HL-60 (cell line): ENCODE measurements around the gene RDH5.

Experiments
- DNase-seq, 2 experiments: peaks; one replicate each; pipeline ENCODE4 v3.0.0-alpha.2; 2010 to 2020; ENCODE audit warnings: low read depth in 1 of 2, low spot score in 1 of 2
- H3K27ac ChIP-seq: fragments of 250-450 bp; sonication (Bioruptor Pico); replicated peaks from 2 replicates; pipeline ENCODE4 v1.5.1; 2020; ENCODE audit warnings: mild to moderate bottlenecking, moderate library complexity
- H3K27me3 ChIP-seq: fragments of 250-450 bp; sonication (Bioruptor Pico); 2 replicates; pipeline ENCODE4 v1.5.1; 2021; ENCODE audit warnings: mild to moderate bottlenecking, moderate library complexity; ENCODE audit not compliant: insufficient read depth, poor library complexity, severe bottlenecking
- H3K4me3 ChIP-seq: replicated peaks from 2 replicates; pipeline ENCODE4 v1.5.1; 2011; ENCODE audit warnings: mild to moderate bottlenecking, control low read depth, low read length; ENCODE audit not compliant: insufficient read depth
- GABPA ChIP-seq: IDR thresholded peaks from 2 replicates; pipeline ENCODE4 v1.6.1; 2012; ENCODE audit warnings: low read depth
- POLR2AphosphoS5 ChIP-seq: IDR thresholded peaks from 2 replicates; pipeline ENCODE4 v1.6.1; 2012; ENCODE audit warnings: low read depth
- SPI1 ChIP-seq: IDR thresholded peaks from 2 replicates; pipeline ENCODE4 v1.6.1; 2012; ENCODE audit warnings: low read depth, mild to moderate bottlenecking, borderline replicate concordance
- TF ChIP-seq, protein P1 (sequence below): IDR thresholded peaks from one replicate; pipeline ENCODE4 v1.5.1; 2011; ENCODE audit warnings: low read length, control low read depth, inconsistent platforms; ENCODE audit not compliant: insufficient read depth
- TF ChIP-seq, protein P2 (sequence below): IDR thresholded peaks from 2 replicates; pipeline ENCODE4 v1.6.1; 2012; ENCODE audit warnings: low read depth; ENCODE audit not compliant: insufficient replicate concordance

Gene RDH5

DNA sequence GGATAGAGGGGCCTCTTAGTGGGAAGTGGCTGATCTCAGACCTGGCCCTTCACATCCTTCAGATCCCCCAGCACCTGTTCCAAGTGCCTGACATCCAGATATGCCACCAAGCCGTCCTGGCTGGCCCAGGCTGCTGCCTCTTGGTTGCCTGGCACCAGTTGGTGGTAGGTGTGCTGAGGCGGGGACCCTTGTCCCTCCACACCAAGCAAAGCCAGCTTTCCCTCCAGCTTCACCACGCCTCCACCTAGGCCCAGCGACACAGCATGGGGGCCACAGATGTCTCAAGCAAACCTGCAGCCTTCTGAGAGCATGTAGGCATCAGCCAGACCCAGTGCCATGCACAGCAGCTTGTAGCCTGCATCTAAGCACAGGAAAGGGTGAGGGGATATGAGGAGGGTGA is 12.1 kb downstream of the RDH5 start:
- Histone ChIP-seq H3K27ac (no peak overlapping the region), H3K27me3 (no peaks in the 10 kb centered on the region), H3K4me3 (no peak overlapping the region)
- DNase-seq: no peak
- TF ChIP-seq SPI1: no peak
- no peak for TF ChIP-seq GABPA

DNA sequence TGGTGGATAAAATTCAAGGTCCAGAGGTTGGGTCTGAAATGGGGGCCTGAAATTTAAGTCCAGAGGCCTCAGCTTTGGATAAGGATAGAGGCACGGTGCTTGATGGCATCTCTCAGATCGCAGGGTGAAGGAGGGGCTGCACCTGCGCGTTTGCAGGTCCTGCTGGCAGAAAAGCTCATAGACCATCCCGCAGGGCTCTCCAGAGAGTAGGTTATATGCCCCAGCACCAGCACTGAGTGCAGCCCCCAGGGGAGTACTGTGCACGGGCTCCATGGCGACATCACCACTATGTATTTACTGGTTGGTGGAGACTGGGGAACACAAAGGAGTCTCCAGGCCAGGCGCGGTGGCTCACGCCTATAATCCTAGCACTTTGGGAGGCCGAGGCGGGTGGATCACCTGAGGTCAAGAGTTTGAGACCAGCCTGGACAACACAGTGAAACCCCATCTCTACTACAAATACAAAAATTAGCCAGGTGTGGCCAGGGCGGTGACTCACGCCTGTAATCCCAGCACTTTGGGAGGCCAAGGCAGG is 12.9 kb downstream of the RDH5 start:
- Histone ChIP-seq H3K27ac (no peak overlapping the region), H3K4me3 (no peak overlapping the region), H3K27me3 (no peaks in the 10 kb centered on the region)
- DNase-seq: no peak
- TF ChIP-seq, protein P1, sequence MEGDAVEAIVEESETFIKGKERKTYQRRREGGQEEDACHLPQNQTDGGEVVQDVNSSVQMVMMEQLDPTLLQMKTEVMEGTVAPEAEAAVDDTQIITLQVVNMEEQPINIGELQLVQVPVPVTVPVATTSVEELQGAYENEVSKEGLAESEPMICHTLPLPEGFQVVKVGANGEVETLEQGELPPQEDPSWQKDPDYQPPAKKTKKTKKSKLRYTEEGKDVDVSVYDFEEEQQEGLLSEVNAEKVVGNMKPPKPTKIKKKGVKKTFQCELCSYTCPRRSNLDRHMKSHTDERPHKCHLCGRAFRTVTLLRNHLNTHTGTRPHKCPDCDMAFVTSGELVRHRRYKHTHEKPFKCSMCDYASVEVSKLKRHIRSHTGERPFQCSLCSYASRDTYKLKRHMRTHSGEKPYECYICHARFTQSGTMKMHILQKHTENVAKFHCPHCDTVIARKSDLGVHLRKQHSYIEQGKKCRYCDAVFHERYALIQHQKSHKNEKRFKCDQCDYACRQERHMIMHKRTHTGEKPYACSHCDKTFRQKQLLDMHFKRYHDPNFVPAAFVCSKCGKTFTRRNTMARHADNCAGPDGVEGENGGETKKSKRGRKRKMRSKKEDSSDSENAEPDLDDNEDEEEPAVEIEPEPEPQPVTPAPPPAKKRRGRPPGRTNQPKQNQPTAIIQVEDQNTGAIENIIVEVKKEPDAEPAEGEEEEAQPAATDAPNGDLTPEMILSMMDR: no peak
- no peak for TF ChIP-seq POLR2AphosphoS5
- no peak for TF ChIP-seq SPI1
- TF ChIP-seq, protein P2, sequence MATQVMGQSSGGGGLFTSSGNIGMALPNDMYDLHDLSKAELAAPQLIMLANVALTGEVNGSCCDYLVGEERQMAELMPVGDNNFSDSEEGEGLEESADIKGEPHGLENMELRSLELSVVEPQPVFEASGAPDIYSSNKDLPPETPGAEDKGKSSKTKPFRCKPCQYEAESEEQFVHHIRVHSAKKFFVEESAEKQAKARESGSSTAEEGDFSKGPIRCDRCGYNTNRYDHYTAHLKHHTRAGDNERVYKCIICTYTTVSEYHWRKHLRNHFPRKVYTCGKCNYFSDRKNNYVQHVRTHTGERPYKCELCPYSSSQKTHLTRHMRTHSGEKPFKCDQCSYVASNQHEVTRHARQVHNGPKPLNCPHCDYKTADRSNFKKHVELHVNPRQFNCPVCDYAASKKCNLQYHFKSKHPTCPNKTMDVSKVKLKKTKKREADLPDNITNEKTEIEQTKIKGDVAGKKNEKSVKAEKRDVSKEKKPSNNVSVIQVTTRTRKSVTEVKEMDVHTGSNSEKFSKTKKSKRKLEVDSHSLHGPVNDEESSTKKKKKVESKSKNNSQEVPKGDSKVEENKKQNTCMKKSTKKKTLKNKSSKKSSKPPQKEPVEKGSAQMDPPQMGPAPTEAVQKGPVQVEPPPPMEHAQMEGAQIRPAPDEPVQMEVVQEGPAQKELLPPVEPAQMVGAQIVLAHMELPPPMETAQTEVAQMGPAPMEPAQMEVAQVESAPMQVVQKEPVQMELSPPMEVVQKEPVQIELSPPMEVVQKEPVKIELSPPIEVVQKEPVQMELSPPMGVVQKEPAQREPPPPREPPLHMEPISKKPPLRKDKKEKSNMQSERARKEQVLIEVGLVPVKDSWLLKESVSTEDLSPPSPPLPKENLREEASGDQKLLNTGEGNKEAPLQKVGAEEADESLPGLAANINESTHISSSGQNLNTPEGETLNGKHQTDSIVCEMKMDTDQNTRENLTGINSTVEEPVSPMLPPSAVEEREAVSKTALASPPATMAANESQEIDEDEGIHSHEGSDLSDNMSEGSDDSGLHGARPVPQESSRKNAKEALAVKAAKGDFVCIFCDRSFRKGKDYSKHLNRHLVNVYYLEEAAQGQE: no peak
- TF ChIP-seq GABPA: no peak

DNA sequence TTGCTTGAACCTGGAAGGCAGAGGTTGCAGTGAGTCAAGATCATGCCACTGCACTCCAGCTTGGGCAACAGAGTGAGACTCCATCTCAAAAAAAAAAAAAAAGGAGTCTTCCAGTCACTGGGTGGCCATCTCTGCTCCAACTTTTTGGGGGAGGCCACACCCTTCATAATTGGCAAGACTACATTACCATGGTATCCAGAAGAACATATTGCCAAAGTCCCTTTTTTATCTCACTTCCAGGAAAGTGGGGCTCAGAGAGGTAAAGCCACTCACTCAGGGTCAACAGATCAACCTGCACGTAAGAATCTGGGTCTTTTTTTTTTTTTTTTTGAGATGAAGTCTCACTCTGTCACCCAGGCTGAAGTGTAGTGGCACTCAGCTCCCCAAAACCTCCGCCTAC is 13.7 kb downstream of the RDH5 start:
- Histone ChIP-seq H3K27me3 (no peaks in the 10 kb centered on the region), H3K4me3 (no peak overlapping the region), H3K27ac (no peak overlapping the region)
- TF ChIP-seq SPI1: no peak
- TF ChIP-seq, protein P1: no peak
- TF ChIP-seq POLR2AphosphoS5: no peak
- TF ChIP-seq, protein P2: no peak
- DNase-seq: no peak

DNA sequence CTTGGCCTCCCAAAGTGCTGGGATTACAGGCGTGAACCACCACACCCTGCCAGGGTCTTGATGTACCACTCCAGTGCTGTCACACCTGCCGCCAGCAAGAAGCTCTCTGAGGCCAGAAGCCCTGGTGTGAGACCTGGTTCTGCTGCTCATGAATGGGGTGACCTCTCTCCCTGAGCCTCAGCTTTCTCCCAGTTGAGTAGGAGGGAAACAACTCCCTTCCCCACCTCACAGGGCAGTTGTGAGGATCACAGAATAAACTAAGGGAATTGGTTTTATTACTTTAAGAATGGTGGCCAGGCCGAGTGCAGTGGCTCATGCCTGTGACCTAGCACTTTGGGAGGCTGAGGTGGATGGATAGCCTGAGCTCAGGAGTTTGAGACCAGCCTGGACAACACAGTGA is 14.4 kb downstream of the RDH5 start:
- Histone ChIP-seq H3K4me3 (no peak overlapping the region), H3K27ac (no peak overlapping the region), H3K27me3 (no peaks in the 10 kb centered on the region)
- no peak for DNase-seq
- TF ChIP-seq, protein P1: no peak
- TF ChIP-seq GABPA: no peak
- no peak for TF ChIP-seq POLR2AphosphoS5
- TF ChIP-seq SPI1: no peak
- TF ChIP-seq, protein P2: no peak
